ENCODE results near the gene WNT10A. TPM values are rescaled to one million over a fixed set of nuclear protein-coding genes. Genes with fewer than 3 reads are reported as not detected.

WNT10A gene
- total and polyA plus RNA-seq, 8 donors, result 4.3 to 6.7 TPM; not detected in 6

GRCh38 chr2:218876562-218877219 lies 4.0 kb upstream of the WNT10A start:
- Histone ChIP-seq H3K9me3 (no peaks in the 10 kb centered on the region), H3K4me3 (no peak overlapping the region), H3K27ac (no peak overlapping the region), H3K4me1 (peaks cover 15 to 45% (median 40%) of the 10 kb centered on the region in 4 donors), H3K36me3 (no peaks in the 10 kb centered on the region), H3K27me3 (peaks cover 36 to 100% (median 73%) of the 10 kb centered on the region in 3 donors)
- 0 to 6% (median 3%) methylated on average over 3 of the region's 3 CpGs for WGBS, 5 donors
- intact Hi-C loops (cut with DNase I; ENCODE audit: low total_unique reads), result no loop called here
- DNase-seq, result peak; percentile 75 to 85
- TF ChIP-seq CTCF (IDR thresholded peaks at IDR 0.05), result peak in 5 of 7 experiments; percentile 82 to 96 (median 93)
- no peak for TF ChIP-seq EP300 (IDR thresholded peaks at IDR 0.05)
- TF ChIP-seq POLR2AphosphoS5 (IDR thresholded peaks at IDR 0.05), result no peak

GRCh38 chr2:218877331-218877730 lies 3.3 kb upstream of the WNT10A start:
- H3K36me3 ChIP-seq, result no peaks in the 10 kb centered on the region
- H3K27me3 ChIP-seq, result peaks cover 33 to 100% (median 70%) of the 10 kb centered on the region in 3 donors
- WGBS, 5 donors, result 68 to 79% (median 78%) methylated on average over 6 of the region's 6 CpGs
- H3K27ac ChIP-seq, result no peak overlapping the region
- intact Hi-C loops (cut with DNase I; ENCODE audit: low total_unique reads), result no loop called here
- no peak overlapping the region for H3K4me3 ChIP-seq
- no peaks in the 10 kb centered on the region for H3K9me3 ChIP-seq
- TF ChIP-seq POLR2AphosphoS5 (IDR thresholded peaks at IDR 0.05), result no peak
- no peak for TF ChIP-seq CTCF (IDR thresholded peaks at IDR 0.05)
- no peak for TF ChIP-seq EP300 (IDR thresholded peaks at IDR 0.05)
- TF ChIP-seq POLR2A (IDR thresholded peaks at IDR 0.05), result no peak
- DNase-seq, result no peak
- peaks cover 15 to 39% (median 34%) of the 10 kb centered on the region in 4 donors for H3K4me1 ChIP-seq

- 12 to 44% (median 30%) methylated on average over 4 to 5 of the region's 5 CpGs for WGBS, 5 donors
- intact Hi-C loops (cut with DNase I; ENCODE audit: low total_unique reads), result no loop called here
- Histone ChIP-seq H3K4me3 (no peak overlapping the region), H3K27me3 (peaks cover 30 to 100% (median 69%) of the 10 kb centered on the region in 3 donors), H3K36me3 (no peaks in the 10 kb centered on the region), H3K4me1 (peaks cover 16 to 37% (median 34%) of the 10 kb centered on the region in 4 donors), H3K27ac (no peak overlapping the region), H3K9me3 (no peaks in the 10 kb centered on the region)
- DNase-seq, result peak in 1 of 2 donors; percentile 16
- TF ChIP-seq POLR2A (IDR thresholded peaks at IDR 0.05) (no peak), EP300 (IDR thresholded peaks at IDR 0.05) (no peak), POLR2AphosphoS5 (IDR thresholded peaks at IDR 0.05) (no peak), CTCF (IDR thresholded peaks at IDR 0.05) (no peak)
Observed at GRCh38 chr2:218877891-218878290, 2.8 kb upstream of the WNT10A start.

- no peaks in the 10 kb centered on the region for H3K36me3 ChIP-seq
- DNase-seq, result no peak
- H3K27ac ChIP-seq, result no peak overlapping the region
- TF ChIP-seq POLR2AphosphoS5 (IDR thresholded peaks at IDR 0.05), result no peak
- no peak for TF ChIP-seq POLR2A (IDR thresholded peaks at IDR 0.05)
- TF ChIP-seq CTCF (IDR thresholded peaks at IDR 0.05), result no peak
- no peak for TF ChIP-seq EP300 (IDR thresholded peaks at IDR 0.05)
- intact Hi-C loops (cut with DNase I; ENCODE audit: low total_unique reads), result no loop called here
- H3K9me3 ChIP-seq, result no peaks in the 10 kb centered on the region
- H3K27me3 ChIP-seq, result peaks cover 25 to 100% (median 65%) of the 10 kb centered on the region in 3 donors
- 56 to 79% (median 70%) methylated on average over 6 of the region's 6 CpGs for WGBS, 5 donors
- H3K4me1 ChIP-seq, result peaks cover 18 to 37% (median 34%) of the 10 kb centered on the region in 4 donors
- H3K4me3 ChIP-seq, result no peak overlapping the region
Observed at GRCh38 chr2:218878486-218878885, 2.2 kb upstream of the WNT10A start.

All from stomach (tissue), 9 donors.